ENCODE measurements around the gene ARID1B. TPM values are rescaled to one million over a fixed set of nuclear protein-coding genes. Genes with fewer than 3 reads are reported as not detected.

ARID1B gene
- total and polyA plus RNA-seq, 2 of the 4 experiments (the other 2 are of a cell fraction): 14.5 to 20.1 TPM

DNA sequence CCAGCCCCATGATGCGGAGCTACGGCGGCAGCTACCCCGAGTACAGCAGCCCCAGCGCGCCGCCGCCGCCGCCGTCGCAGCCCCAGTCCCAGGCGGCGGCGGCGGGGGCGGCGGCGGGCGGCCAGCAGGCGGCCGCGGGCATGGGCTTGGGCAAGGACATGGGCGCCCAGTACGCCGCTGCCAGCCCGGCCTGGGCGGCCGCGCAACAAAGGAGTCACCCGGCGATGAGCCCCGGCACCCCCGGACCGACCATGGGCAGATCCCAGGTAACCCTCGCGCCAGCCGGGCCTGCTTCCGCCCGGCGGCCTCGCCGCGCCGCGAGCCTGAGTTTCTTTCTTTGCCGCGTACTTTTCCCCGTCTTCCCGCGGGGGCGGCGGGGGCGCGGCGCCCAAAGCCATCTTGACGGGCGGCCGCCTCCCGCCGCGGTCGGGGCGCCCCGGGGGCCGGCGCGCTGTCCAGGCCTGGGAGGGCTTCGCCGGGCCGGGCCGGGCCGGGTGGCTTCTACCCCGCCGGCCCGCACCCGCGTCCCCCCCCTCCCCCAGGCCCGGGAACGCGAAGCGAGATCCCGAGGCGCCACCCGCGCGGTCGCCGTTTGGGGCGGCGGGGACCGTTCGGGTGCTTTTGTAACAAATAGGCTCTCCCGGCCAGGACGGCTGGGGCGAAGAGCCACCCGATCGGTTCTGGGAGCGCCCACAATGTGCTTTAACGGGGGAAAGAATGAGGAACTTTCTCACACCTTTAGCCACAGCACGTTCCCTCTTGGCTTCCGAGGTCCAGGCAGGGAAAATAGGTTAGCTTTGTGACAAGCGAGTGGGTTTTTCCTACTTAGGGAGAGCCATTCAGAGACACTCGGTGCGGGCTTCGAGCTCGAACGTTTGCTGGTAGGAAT lies 2.3 kb downstream of the ARID1B start:
- ChIA-PET POLR2A (ENCODE audit: unreplicated experiment) (interaction anchor here (0.5 to 1.0 kb wide), 5 partner anchors 46 to 998 kb away, joined by 3 to 5 read pairs (median 3); no protein-coding TSS in a partner anchor), CTCF (interaction anchor here (1.1 kb wide), 1 partner anchor 11 kb away, joined by 3 read pairs; no protein-coding TSS in a partner anchor)
- ATAC-seq (ENCODE audit: low read depth) (peak; percentile 22), DNase-seq (no peak)
- Histone ChIP-seq H2AK9ac (replicated peaks; ENCODE audit: low read depth, low read length, poor library complexity) (peak overlapping the region; percentile 97), H4K20me1 (ENCODE audit: insufficient read depth, low read length) (peaks cover 23% of the 10 kb centered on the region), H2AK5ac (ENCODE audit: low read depth, low read length) (no peak overlapping the region), H3K36me3 (ENCODE audit: control insufficient read depth, insufficient read depth, low read length) (no peaks in the 10 kb centered on the region), H3K4me1 (ENCODE audit: control insufficient read depth, insufficient read depth, low read length) (peaks cover 6% of the 10 kb centered on the region), H4K5ac (ENCODE audit: low read depth, low read length) (peak overlapping the region; percentile 10), H2BK20ac (ENCODE audit: low read depth, low read length) (no peak overlapping the region), H3K4me3 (ENCODE audit: insufficient read depth, low read depth, low read length) (peak overlapping the region; percentile 99), H3K56ac (ENCODE audit: extremely low read depth, insufficient read depth, low read length) (peak overlapping the region; percentile 24; the same call in 1 of the 2 replicates), H3K9ac (ENCODE audit: low read depth, low read length) (peak overlapping the region; percentile 96), H3K23ac (ENCODE audit: low read depth, low read length) (peak overlapping the region; percentile 94), H4K8ac (ENCODE audit: low read depth in 2 of 2, low read length in 2 of 2) (peak overlapping the region in 1 of 2 experiments; percentile 18; a peak in 1 of 4 replicates), H3K9me1 (ENCODE audit: insufficient read depth, low read length) (peaks cover 3% of the 10 kb centered on the region; the same call in 1 of the 2 replicates), H2BK120ac (ENCODE audit: low read depth, low read length) (0 out of 2 replicates have a peak overlapping the region, but pooled peaks have one; percentile 11), H4K91ac (ENCODE audit: insufficient read depth, low read depth, low read length) (no peak overlapping the region), H3K27me3 (ENCODE audit: control insufficient read depth, insufficient read depth, low read length) (no peaks in the 10 kb centered on the region), H3K79me1 (ENCODE audit: low read depth in 1 of 2, low read length in 2 of 2) (peaks cover 4 to 19% of the 10 kb centered on the region in 2 experiments; a peak in 2 of 4 replicates), H2AFZ (replicated peaks; ENCODE audit: low read length, poor library complexity) (peak overlapping the region; percentile 94), H3K27ac (ENCODE audit: insufficient read depth, low read length) (peak overlapping the region; percentile 98), H3K4me2 (ENCODE audit: low read depth, low read length) (peak overlapping the region; percentile 99), H2BK5ac (ENCODE audit: low read depth, low read length, poor library complexity, severe bottlenecking) (peak overlapping the region; percentile 89), H3K14ac (replicated peaks; ENCODE audit: low read depth, low read length) (peak overlapping the region; percentile 77), H3K18ac (ENCODE audit: low read depth, low read length) (peak overlapping the region; percentile 24; the same call in 1 of the 2 replicates), H3K9me3 (ENCODE audit: control insufficient read depth, insufficient read depth, low read length) (no peaks in the 10 kb centered on the region), H2BK15ac (ENCODE audit: low read depth, low read length) (no peak overlapping the region), H3K4ac (ENCODE audit: low read depth, low read length) (peak overlapping the region; percentile 57)
- in situ Hi-C loops (cut with MboI; ENCODE audit: low sequenced_read_pairs) (loop anchor here (10.0 kb wide), 2 partner anchors 175 to 235 kb away; no protein-coding TSS in a partner anchor), intact Hi-C loops (cut with micrococcal nuclease) (loop anchor here (1.0 to 5.0 kb wide), 7 partner anchors 57 to 1452 kb away; no protein-coding TSS in a partner anchor), dilution Hi-C loops (cut with HindIII; ENCODE audit: low sequenced_read_pairs, unreplicated experiment) (no loop called here)
- TF ChIP-seq MXI1 (IDR thresholded peaks at IDR 0.05; ENCODE audit: borderline replicate concordance, low read depth, low read length) (peak; percentile 49; the same call in 1 of the 2 replicates), POLR2A (IDR thresholded peaks at IDR 0.05; ENCODE audit: low read depth, low read length) (peak; percentile 42), CEBPB (IDR thresholded peaks at IDR 0.05; ENCODE audit: low read depth, low read length) (no peak), CHD1 (IDR thresholded peaks at IDR 0.05; ENCODE audit: low read depth, low read length) (no peak)
- no TSS peak for BruUV-seq (replicated peaks)
- 0% methylated on average over 21 of the region's 108 CpGs; no CpG with 5 or more reads in 1 of the 2 experiments for WGBS, 2 experiments (ENCODE audit: extremely low coverage in 2 of 2, insufficient read length in 1 of 2)

All from IMR-90 (cell line).